Suprapubic skin (tissue), 3 donors: ENCODE measurements around the gene SPINK5.

Experiments
- POLR2A ChIP-seq, 2 donors: fragments of 450-650 bp; IDR thresholded peaks; one replicate each; pipeline ENCODE4 v1.6.1; 2017; ENCODE audit warnings: antibody characterized with exemption in 2 of 2, mild to moderate bottlenecking in 2 of 2, moderate library complexity in 2 of 2
- TF ChIP-seq, protein P1 (sequence below), 2 donors: fragments of 200-600 bp in 1 of 2; fragments of 450-650 bp in 1 of 2; sonication (generic) in 1 of 2; IDR thresholded peaks; one replicate each; pipeline ENCODE4 v1.5.1; 2016 to 2019; ENCODE audit warnings: antibody characterized with exemption in 2 of 2, mild to moderate bottlenecking in 1 of 2, moderate library complexity in 1 of 2

DNA sequence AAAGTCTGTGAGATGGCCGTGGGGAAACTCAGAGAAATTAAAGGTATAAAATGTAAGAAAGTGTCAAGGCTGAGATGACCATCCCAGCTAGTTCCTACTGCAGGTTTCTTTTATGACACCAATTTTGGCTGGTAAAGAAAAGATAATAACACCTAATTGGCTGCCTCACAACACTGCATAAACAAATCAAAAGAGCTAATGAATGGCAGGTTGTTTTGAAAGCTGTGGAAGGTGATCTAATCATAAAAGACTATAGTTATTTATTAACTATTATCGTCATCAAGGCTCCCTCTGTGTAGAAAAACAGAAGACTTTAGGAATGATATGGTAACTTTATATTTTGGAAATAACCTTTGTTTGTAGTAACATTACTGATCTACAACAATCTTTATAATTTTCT is 3.5 kb upstream of the SPINK5 start:
- TF ChIP-seq POLR2A (IDR thresholded peaks at IDR 0.05) = no peak
- TF ChIP-seq, protein P1, sequence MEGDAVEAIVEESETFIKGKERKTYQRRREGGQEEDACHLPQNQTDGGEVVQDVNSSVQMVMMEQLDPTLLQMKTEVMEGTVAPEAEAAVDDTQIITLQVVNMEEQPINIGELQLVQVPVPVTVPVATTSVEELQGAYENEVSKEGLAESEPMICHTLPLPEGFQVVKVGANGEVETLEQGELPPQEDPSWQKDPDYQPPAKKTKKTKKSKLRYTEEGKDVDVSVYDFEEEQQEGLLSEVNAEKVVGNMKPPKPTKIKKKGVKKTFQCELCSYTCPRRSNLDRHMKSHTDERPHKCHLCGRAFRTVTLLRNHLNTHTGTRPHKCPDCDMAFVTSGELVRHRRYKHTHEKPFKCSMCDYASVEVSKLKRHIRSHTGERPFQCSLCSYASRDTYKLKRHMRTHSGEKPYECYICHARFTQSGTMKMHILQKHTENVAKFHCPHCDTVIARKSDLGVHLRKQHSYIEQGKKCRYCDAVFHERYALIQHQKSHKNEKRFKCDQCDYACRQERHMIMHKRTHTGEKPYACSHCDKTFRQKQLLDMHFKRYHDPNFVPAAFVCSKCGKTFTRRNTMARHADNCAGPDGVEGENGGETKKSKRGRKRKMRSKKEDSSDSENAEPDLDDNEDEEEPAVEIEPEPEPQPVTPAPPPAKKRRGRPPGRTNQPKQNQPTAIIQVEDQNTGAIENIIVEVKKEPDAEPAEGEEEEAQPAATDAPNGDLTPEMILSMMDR (IDR thresholded peaks at IDR 0.05) = no peak
